GM23248 (cell line): Measurements from ENCODE around the gene SGK1. TPM values are rescaled to one million over a fixed set of nuclear protein-coding genes. Genes with fewer than 3 reads are reported as not detected.

Experiments used
- DNase-seq: peaks from one replicate; pipeline ENCODE4 v3.0.0-alpha.2; 2015
- H2AFZ ChIP-seq: fragments of 200-600 bp; sonication (generic); 2 replicates; pipeline ENCODE4 v1.6.1; 2016; ENCODE audit warnings: antibody characterized with exemption
- H3F3A ChIP-seq: fragments of 200-600 bp; sonication (generic); 2 replicates; pipeline ENCODE4 v1.6.1; 2016; ENCODE audit warnings: mild to moderate bottlenecking, antibody characterized with exemption, mixed run types; ENCODE audit not compliant: insufficient read depth
- H3K27ac ChIP-seq: fragments of 200-600 bp; sonication (generic); 2 replicates; pipeline ENCODE4 v1.5.1; 2016; ENCODE audit warnings: mild to moderate bottlenecking
- H3K27me3 ChIP-seq: fragments of 200-600 bp; sonication (generic); replicated peaks from 2 replicates; pipeline ENCODE4 v1.6.1; 2016; ENCODE audit warnings: mild to moderate bottlenecking; ENCODE audit not compliant: insufficient read depth
- H3K36me3 ChIP-seq: fragments of 200-600 bp; sonication (generic); 2 replicates; pipeline ENCODE4 v1.6.1; 2016; ENCODE audit warnings: low read depth, mild to moderate bottlenecking
- H3K4me1 ChIP-seq: fragments of 200-600 bp; sonication (generic); 2 replicates; pipeline ENCODE4 v1.6.1; 2016; ENCODE audit warnings: mild to moderate bottlenecking; ENCODE audit not compliant: insufficient read depth
- H3K4me2 ChIP-seq: fragments of 200-600 bp; sonication (generic); one replicate; pipeline ENCODE4 v1.6.1; 2016; ENCODE audit warnings: mild to moderate bottlenecking; ENCODE audit not compliant: unreplicated experiment
- H3K4me3 ChIP-seq: fragments of 200-600 bp; sonication (generic); 2 replicates; pipeline ENCODE4 v1.5.1; 2016; ENCODE audit warnings: mild to moderate bottlenecking
- H3K79me2 ChIP-seq: fragments of 200-600 bp; sonication (generic); 2 replicates; pipeline ENCODE4 v1.6.1; 2016; ENCODE audit warnings: mild to moderate bottlenecking; ENCODE audit not compliant: insufficient read depth
- H3K9ac ChIP-seq: fragments of 200-600 bp; sonication (generic); 2 replicates; pipeline ENCODE4 v1.6.1; 2016; ENCODE audit warnings: mild to moderate bottlenecking
- H3K9me2 ChIP-seq: fragments of 200-600 bp; sonication (generic); 2 replicates; pipeline ENCODE4 v1.6.1; 2016; ENCODE audit warnings: mixed run types, mild to moderate bottlenecking, moderate library complexity; ENCODE audit not compliant: insufficient read depth
- H3K9me3 ChIP-seq: fragments of 200-600 bp; sonication (generic); one replicate; pipeline ENCODE4 v1.6.1; 2017; ENCODE audit warnings: low read depth
- H4K20me1 ChIP-seq: fragments of 200-600 bp; sonication (generic); 2 replicates; pipeline ENCODE4 v1.6.0; 2016; ENCODE audit not compliant: insufficient read depth
- EZH2 ChIP-seq: fragments of 200-600 bp; sonication (generic); IDR thresholded peaks from 2 replicates; pipeline ENCODE4 v1.6.1; 2018; ENCODE audit warnings: antibody characterized with exemption, mild to moderate bottlenecking; ENCODE audit not compliant: insufficient read depth, poor library complexity, severe bottlenecking
- EZH2phosphoT487 ChIP-seq: fragments of 200-600 bp; sonication (generic); IDR thresholded peaks from 2 replicates; pipeline ENCODE4 v1.6.1; 2018; ENCODE audit warnings: antibody characterized with exemption, moderate library complexity, mild to moderate bottlenecking, low read depth; ENCODE audit not compliant: insufficient read depth
- WGBS, 2 experiments: methylation state at CpG; one replicate each; pipeline ENCODE4 v1.1.6; 2015 to 2017; ENCODE audit warnings: low lambda C conversion rate in 2 of 2, low coverage in 1 of 2; ENCODE audit errors: missing lambda C conversion rate in 2 of 2; 5-methylcytosine and 5-hydroxymethylcytosine counted together
- in situ Hi-C: fragments of 300-500 bp; cut with MboI; formaldehyde crosslinking; loops from 2 replicates; pipeline ENCODE4 v1.15.0; 2020
- polyA plus RNA-seq: library from polyadenylated mRNA; unstranded; fragments of >200 nt; fragmentation: Nextera tagmentation; extraction: Ambion mirVana; gene quantifications from 2 replicates; pipeline ENCODE4 v1.2.1, GENCODE V29; 2016
- total RNA-seq: library from RNA; depleted of rRNA; stranded (reverse); fragments of >200 nt; shearing (Covaris generic); gene quantifications from 2 replicates; pipeline ENCODE4 v1.2.3, GENCODE V29; 2014

SGK1 gene
- total and polyA plus RNA-seq, 2 experiments from 2014 or later: 134 to 228 TPM

DNA sequence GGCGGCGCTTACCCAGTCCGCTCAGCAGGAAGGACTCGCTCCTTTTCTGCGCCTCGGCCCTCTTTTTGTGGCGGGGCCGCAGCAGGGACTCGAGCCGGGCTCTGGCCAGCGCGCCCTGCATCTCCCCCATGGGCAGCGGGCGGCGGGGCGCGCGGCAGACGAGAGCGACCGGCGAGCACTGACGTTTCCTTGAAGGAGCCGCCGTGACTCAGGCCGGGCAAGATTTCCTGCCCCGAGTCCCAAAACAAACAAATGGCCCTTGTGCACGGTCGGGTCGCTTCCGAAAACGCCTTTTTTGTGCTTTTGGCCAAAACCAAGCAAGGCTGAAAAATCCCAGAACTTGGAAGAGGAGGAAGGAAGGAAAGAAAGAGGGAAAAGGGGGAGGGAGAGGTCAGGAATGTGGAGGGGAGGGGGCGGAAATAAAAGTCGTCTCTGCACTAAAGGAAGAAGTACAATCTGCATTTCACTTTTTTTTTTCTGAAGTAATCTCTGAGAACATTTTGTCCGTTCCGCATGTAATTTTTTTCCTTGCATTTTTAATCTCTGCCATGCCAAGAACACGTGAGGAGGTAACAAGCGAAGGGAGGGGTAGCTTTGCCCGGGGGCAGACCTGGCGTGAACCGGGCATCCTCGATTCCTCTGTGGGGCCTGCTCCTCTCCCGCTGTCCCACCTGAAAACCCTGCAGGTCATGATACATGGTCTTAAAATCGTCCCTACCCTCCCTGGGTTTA lies 142.2 kb downstream of the SGK1 start:
- WGBS, 2 experiments: 2% methylated on average over 43 to 44 of the region's 44 CpGs
- Histone ChIP-seq H3K4me3 (peak overlapping the region; percentile 99), H3K9ac (peak overlapping the region; percentile 99), H3F3A (peaks cover 73% of the 10 kb centered on the region), H3K9me3 (no peaks in the 10 kb centered on the region), H3K4me2 (peak overlapping the region; percentile 90), H3K9me2 (no peaks in the 10 kb centered on the region), H3K36me3 (peaks cover 32% of the 10 kb centered on the region), H3K27ac (peak overlapping the region; percentile 92), H4K20me1 (peaks cover 29% of the 10 kb centered on the region), H3K27me3 (no peaks in the 10 kb centered on the region), H3K4me1 (peaks cover 32% of the 10 kb centered on the region), H2AFZ (peak overlapping the region; percentile 65), H3K79me2 (peaks cover 51% of the 10 kb centered on the region)
- TF ChIP-seq EZH2phosphoT487 (no peak), EZH2 (no peak)
- in situ Hi-C loops: no loop called here
- peak; percentile 90 for DNase-seq

DNA sequence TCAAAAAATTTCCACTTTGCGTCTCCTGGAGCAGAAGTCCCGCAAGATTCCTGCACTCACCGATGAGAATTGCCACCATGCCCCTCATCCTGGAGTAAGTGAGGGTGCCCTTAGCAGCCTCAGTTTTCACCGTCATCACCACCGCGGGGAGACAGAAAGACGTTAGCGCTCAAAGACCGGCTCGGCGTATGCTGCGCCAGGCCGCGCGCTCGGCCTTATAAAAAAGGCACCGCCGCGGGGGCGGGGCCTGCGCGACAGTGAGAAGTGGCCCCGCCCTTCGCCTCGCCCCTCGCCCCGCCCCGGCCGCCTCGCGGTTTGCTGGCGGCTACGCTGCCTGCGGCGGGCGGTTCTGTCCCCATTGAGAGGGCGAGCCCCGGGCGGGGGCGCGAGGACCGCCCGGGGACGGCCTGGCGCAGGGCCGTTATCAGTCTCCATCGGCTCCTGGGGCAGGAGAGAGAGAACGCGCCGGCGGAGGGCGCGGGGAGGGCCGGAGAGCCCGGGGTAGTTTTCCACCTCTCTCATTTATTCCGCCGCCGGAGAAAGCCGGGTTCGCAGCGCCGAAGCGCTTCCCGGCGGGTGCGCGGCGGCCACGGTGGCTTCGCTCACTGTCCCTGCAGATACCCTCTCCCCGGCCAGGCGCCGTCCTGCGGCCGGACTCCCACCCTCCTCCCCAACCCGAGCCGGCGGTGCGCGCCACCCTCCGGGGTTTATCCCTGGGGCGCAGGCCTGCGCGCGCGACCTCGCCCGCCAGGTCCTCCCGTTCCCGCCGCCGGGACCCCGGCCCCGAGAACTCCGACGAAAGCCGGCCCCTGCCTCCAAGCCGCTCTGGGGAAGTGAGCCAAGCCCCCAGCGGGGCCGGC lies 143.0 kb downstream of the SGK1 start:
- peak; percentile 97 for DNase-seq
- Histone ChIP-seq H3K9ac (peak overlapping the region; percentile 99), H3K4me2 (peak overlapping the region; percentile 99), H3K79me2 (peaks cover 57% of the 10 kb centered on the region), H3K4me1 (peaks cover 40% of the 10 kb centered on the region), H2AFZ (peak overlapping the region; percentile 65), H3F3A (peaks cover 81% of the 10 kb centered on the region), H3K9me3 (no peaks in the 10 kb centered on the region), H3K9me2 (no peaks in the 10 kb centered on the region), H3K36me3 (peaks cover 40% of the 10 kb centered on the region), H3K27me3 (no peaks in the 10 kb centered on the region), H3K27ac (peak overlapping the region; percentile 92), H4K20me1 (peaks cover 29% of the 10 kb centered on the region), H3K4me3 (peak overlapping the region; percentile 99)
- WGBS, 2 experiments: 0 to 1% methylated on average over 33 to 61 of the region's 100 CpGs
- in situ Hi-C loops: no loop called here
- TF ChIP-seq EZH2phosphoT487 (no peak), EZH2 (no peak)

DNA sequence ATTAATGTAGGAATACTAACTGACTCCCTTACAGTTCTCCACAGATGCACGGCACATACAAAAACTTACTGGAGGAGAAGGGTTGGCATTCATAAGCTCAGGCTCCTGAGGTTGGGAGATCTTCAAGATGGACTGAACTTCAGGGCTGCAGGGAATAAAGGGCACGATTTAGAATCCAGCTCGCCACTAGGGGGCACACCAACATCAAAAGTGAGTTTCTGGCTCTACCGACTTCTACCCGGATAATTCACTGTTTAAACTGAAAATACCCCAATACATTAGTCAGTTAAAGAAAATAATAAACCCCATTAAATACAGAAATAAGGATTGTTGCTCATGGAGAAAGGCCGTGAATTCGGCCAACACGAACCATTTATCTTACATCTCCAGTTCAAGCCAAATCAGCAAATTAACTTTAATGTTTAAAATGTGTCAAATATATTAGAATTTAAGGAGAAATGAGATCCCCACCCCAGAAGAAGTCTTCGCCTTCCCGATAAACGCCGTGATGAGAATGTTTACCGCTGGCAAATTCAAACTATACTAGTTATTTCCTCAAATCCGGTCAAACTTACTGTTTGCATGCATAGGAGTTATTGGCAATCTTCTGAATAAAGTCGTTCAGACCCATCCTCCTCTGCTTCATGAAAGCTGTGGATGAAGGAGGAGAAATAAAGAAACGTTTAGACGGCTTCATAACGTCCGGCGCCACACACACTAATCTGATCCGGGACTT lies 143.8 kb downstream of the SGK1 start:
- H2AFZ ChIP-seq: peak overlapping the region; percentile 1; the same call in 1 of the 2 replicates

DNA sequence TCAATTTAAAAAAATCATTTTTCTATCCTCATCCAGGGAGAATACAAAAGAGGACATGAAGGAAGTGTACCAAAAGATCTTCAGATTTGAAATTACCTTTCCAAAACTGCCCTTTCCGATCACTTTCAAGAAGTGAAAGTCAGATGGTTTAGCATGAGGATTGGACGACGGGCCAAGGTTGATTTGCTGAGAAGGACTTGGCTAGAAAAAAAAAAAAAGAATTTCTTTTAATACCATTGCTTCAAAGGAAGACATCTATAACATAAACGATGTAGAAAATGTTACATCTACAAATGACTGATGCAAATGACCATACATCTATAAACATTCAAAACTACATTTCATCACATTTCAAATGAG lies 144.6 kb downstream of the SGK1 start:
- H3K4me3 ChIP-seq: peak overlapping the region; percentile 99
- peaks cover 57% of the 10 kb centered on the region for H3K79me2 ChIP-seq
- H3K4me2 ChIP-seq: peak overlapping the region; percentile 99
- no peaks in the 10 kb centered on the region for H3K9me3 ChIP-seq
- H3K27me3 ChIP-seq: no peaks in the 10 kb centered on the region
- 8 to 14% methylated on average over 4 of the region's 4 CpGs for WGBS, 2 experiments
- DNase-seq: peak; percentile 26
- peak overlapping the region; percentile 99 for H3K9ac ChIP-seq
- H3K4me1 ChIP-seq: peaks cover 41% of the 10 kb centered on the region
- H2AFZ ChIP-seq: no peak overlapping the region
- H3K9me2 ChIP-seq: no peaks in the 10 kb centered on the region
- H4K20me1 ChIP-seq: peaks cover 36% of the 10 kb centered on the region
- peaks cover 54% of the 10 kb centered on the region for H3K36me3 ChIP-seq
- H3F3A ChIP-seq: peaks cover 85% of the 10 kb centered on the region
- in situ Hi-C loops: no loop called here
- peak overlapping the region; percentile 92 for H3K27ac ChIP-seq
- TF ChIP-seq EZH2phosphoT487: no peak
- no peak for TF ChIP-seq EZH2

More for the DNA sequence above, 143.8 kb downstream of the SGK1 start:
- in situ Hi-C loops: no loop called here
- peak overlapping the region; percentile 99 for H3K4me3 ChIP-seq
- DNase-seq: peak; percentile 86
- peaks cover 57% of the 10 kb centered on the region for H3K79me2 ChIP-seq
- H3K36me3 ChIP-seq: peaks cover 48% of the 10 kb centered on the region
- H3K9me3 ChIP-seq: no peaks in the 10 kb centered on the region
- peak overlapping the region; percentile 92 for H3K27ac ChIP-seq
- peak overlapping the region; percentile 99 for H3K9ac ChIP-seq
- 1 to 2% methylated on average over 21 of the region's 21 CpGs for WGBS, 2 experiments
- H3K27me3 ChIP-seq: no peaks in the 10 kb centered on the region
- TF ChIP-seq EZH2 (no peak), EZH2phosphoT487 (no peak)
- peaks cover 31% of the 10 kb centered on the region for H4K20me1 ChIP-seq
- peaks cover 46% of the 10 kb centered on the region for H3K4me1 ChIP-seq
- no peaks in the 10 kb centered on the region for H3K9me2 ChIP-seq
- peaks cover 84% of the 10 kb centered on the region for H3F3A ChIP-seq
- H3K4me2 ChIP-seq: peak overlapping the region; percentile 99
